Activated T-helper 1 cell treated with anti-CD3 and anti-CD28 coated beads, Interleukin-12 subunit alpha, Interleukin-12 subunit beta, Interleukin-2, Interleukin-4 antibody, amounts not matched to agents 30 ng/mL and 10 ng/mL and 1 ng/mL, durations not matched to agents 14 hours and 24 hours and 36 hours (primary cell): ENCODE measurements around the gene GLCCI1. TPM values are rescaled to one million over a fixed set of nuclear protein-coding genes. Genes with fewer than 3 reads are reported as not detected.
A peak's percentile ranks its signal among the peaks of the same experiment; 100 is the strongest.
"Not testable (repeated sequence)": the region's sequence is repeated elsewhere in the genome, so short reads cannot be mapped to it uniquely, and the experiment has no call there.

Experiments used
- DNase-seq: peaks from one replicate; pipeline ENCODE4 v3.0.0; 2021; ENCODE audit warnings: low spot score
- H3K27ac Mint-ChIP-seq: one replicate; pipeline ENCODE4 v1.8.0; 2021; ENCODE audit warnings: mild to moderate bottlenecking, mixed read lengths
- H3K27me3 Mint-ChIP-seq: one replicate; pipeline ENCODE4 v1.8.0; 2022; ENCODE audit warnings: mild to moderate bottlenecking, moderate library complexity, mixed read lengths; ENCODE audit not compliant: insufficient read depth
- H3K36me3 Mint-ChIP-seq: one replicate; pipeline ENCODE4 v1.8.0; 2021; ENCODE audit warnings: low read depth, mixed read lengths
- H3K4me1 Mint-ChIP-seq: one replicate; pipeline ENCODE4 v1.8.0; 2021; ENCODE audit warnings: low read depth, mixed read lengths
- H3K4me3 Mint-ChIP-seq: one replicate; pipeline ENCODE4 v1.8.0; 2021; ENCODE audit warnings: mild to moderate bottlenecking, moderate library complexity, mixed read lengths
- H3K9me3 Mint-ChIP-seq: one replicate; pipeline ENCODE4 v1.8.0; 2021; ENCODE audit warnings: mixed read lengths
- intact Hi-C: fragments of 100-400 bp; cut with micrococcal nuclease; formaldehyde crosslinking; loops from one replicate; pipeline ENCODE4 v1.15.1; 2024
- total RNA-seq: library from RNA; stranded (reverse); gene quantifications from 2 replicates; pipeline ENCODE4 v1.2.3, GENCODE V29; 2022

The GLCCI1 gene
- total RNA-seq, 1 donor from 2014 or later, result 13.4 TPM

DNA sequence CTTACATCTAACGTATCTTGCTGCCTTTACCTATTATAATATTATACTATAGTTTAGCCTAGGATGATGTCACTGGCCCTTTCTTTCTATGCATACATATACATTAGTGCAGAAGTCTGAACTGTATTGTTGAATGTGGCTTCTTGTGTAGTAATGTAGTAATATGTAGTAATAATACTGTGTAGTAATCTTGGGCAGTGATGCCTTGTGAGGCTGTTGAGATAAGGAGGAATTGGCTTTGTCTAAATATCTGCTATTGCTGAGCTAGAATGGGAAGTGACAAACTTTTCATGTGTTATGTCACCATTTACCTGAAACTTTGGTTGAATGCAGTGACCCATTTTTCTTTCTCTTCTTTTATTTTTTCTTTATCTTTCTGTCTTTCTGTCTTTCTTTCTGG, 11.0 kb downstream of the GLCCI1 start:
- Mint-ChIP-seq H3K27ac (no peak overlapping the region), H3K4me3 (no peak overlapping the region), H3K9me3 (no peaks in the 10 kb centered on the region), H3K4me1 (peaks cover 27% of the 10 kb centered on the region), H3K27me3 (no peaks in the 10 kb centered on the region), H3K36me3 (peaks cover 12% of the 10 kb centered on the region)
- no peak for DNase-seq
- intact Hi-C loops, result no loop called here

GRCh38 chr7:7980134-7980533, 11.5 kb downstream of the GLCCI1 start:
- DNase-seq, result no peak
- peaks cover 23% of the 10 kb centered on the region for H3K4me1 Mint-ChIP-seq
- H3K9me3 Mint-ChIP-seq, result no peaks in the 10 kb centered on the region
- H3K4me3 Mint-ChIP-seq, result no peak overlapping the region
- H3K27me3 Mint-ChIP-seq, result no peaks in the 10 kb centered on the region
- intact Hi-C loops, result no loop called here
- H3K27ac Mint-ChIP-seq, result no peak overlapping the region
- H3K36me3 Mint-ChIP-seq, result peaks cover 12% of the 10 kb centered on the region

GRCh38 chr7:7982904-7983303, 14.3 kb downstream of the GLCCI1 start:
- Mint-ChIP-seq H3K4me1 (peaks cover 8% of the 10 kb centered on the region), H3K4me3 (no peak overlapping the region), H3K27ac (no peak overlapping the region), H3K27me3 (no peaks in the 10 kb centered on the region), H3K36me3 (peaks cover 11% of the 10 kb centered on the region), H3K9me3 (no peaks in the 10 kb centered on the region)
- no peak for DNase-seq
- intact Hi-C loops, result no loop called here

DNA sequence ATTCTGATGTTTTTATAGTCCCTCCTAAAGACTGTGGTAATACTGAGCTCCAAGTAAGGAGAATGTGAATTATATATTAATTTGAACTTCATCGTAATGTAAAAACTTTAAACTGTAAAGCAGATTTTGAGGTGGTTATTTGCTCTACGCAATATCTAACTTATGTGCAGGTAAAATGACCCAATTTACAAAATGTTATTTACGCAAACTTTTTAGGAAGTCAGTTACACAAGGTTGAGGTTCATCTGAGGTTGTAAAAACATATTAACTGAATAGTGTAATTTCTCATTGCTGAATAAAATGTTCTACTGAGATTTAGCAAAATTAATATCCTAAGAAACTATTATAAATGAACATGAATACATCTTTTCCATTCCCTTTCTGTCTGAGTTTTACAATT, 15.8 kb downstream of the GLCCI1 start:
- no peaks in the 10 kb centered on the region for H3K9me3 Mint-ChIP-seq
- H3K27me3 Mint-ChIP-seq, result no peaks in the 10 kb centered on the region
- H3K36me3 Mint-ChIP-seq, result peaks cover 11% of the 10 kb centered on the region
- H3K4me3 Mint-ChIP-seq, result no peak overlapping the region
- peaks cover 14% of the 10 kb centered on the region for H3K4me1 Mint-ChIP-seq
- H3K27ac Mint-ChIP-seq, result no peak overlapping the region
- intact Hi-C loops, result no loop called here
- DNase-seq, result no peak

GRCh38 chr7:7988706-7989105, 20.1 kb downstream of the GLCCI1 start:
- Mint-ChIP-seq H3K4me1 (peaks cover 28% of the 10 kb centered on the region), H3K9me3 (peaks cover 20% of the 10 kb centered on the region), H3K27ac (no peak overlapping the region), H3K4me3 (no peak overlapping the region), H3K36me3 (peaks cover 14% of the 10 kb centered on the region), H3K27me3 (no peaks in the 10 kb centered on the region)
- intact Hi-C loops, result loop anchor here (1.0 kb wide), 1 partner anchor 18 kb away; no protein-coding TSS in a partner anchor
- DNase-seq, result no peak

DNA sequence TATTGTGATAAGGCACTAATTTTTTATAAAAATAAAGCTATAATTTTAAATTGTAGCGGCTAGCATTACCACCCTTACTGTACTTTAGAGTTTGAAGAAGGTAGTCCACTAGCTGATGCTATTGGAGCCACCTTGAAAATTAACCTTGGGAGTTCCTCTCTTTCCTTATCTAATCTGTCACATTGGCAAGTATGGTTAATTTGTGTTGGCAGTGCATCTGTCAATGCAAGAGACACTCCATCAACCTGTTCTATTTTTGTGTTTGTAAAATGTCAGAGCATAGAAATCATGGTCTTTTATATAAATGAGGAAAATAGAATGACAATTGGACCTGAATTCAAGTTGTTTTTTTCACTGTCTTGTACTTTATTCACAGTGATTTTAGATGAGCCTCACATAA, 20.5 kb downstream of the GLCCI1 start:
- H3K27ac Mint-ChIP-seq, result no peak overlapping the region
- H3K9me3 Mint-ChIP-seq, result peaks cover 20% of the 10 kb centered on the region
- peak overlapping the region; percentile 77 for H3K4me3 Mint-ChIP-seq
- peaks cover 28% of the 10 kb centered on the region for H3K4me1 Mint-ChIP-seq
- no peaks in the 10 kb centered on the region for H3K27me3 Mint-ChIP-seq
- DNase-seq, result no peak
- intact Hi-C loops, result loop anchor here (1.0 kb wide), 1 partner anchor 19 kb away; no protein-coding TSS in a partner anchor
- H3K36me3 Mint-ChIP-seq, result peaks cover 14% of the 10 kb centered on the region

DNA sequence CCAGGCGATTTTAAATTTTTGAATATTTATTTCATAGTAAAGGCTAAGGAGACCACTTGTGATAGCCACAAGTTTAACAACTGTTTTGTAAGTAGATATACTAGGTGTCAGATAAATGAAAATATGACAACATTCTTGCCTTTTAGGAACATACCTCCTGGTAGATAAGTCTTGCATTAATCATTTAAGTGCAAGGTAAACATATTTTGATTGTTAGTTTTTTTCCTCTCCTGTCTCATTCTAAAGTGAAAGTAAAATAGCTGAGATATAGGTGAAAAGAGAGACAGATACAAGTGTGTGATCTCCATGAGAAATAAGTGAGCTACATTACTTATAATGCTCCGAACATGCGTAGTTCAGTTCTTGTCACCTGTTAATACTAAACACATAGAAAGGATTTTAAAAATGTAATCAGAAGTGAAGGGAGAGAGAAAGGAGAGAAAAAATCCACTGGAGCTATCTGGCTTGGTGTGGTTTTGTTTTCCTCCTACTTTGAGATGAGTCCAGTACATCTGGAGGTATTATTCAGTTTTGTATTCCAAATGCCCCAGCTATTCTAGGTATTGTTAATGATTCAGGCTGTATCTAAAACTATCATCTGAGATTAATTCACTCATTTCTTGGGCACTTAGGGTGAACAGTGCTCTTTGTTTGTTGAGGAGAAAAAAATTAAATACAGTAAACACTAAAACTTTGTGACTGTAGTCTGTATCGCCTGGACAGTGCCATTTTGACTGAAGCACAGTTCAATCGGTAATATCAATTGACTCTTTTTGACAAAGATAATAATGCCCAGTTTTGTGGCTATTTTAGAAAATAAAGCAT, 21.2 kb downstream of the GLCCI1 start:
- Mint-ChIP-seq H3K9me3 (peaks cover 22% of the 10 kb centered on the region), H3K4me1 (peaks cover 28% of the 10 kb centered on the region)

GRCh38 chr7:7990441-7990761, 21.8 kb downstream of the GLCCI1 start:
- H3K4me3 Mint-ChIP-seq, result peak overlapping the region; percentile 6
- no peaks in the 10 kb centered on the region for H3K27me3 Mint-ChIP-seq
- intact Hi-C loops, result no loop called here
- DNase-seq, result no peak
- H3K27ac Mint-ChIP-seq, result no peak overlapping the region
- peaks cover 28% of the 10 kb centered on the region for H3K4me1 Mint-ChIP-seq
- H3K36me3 Mint-ChIP-seq, result peaks cover 21% of the 10 kb centered on the region
- peaks cover 28% of the 10 kb centered on the region for H3K9me3 Mint-ChIP-seq

More for the DNA sequence above, 21.2 kb downstream of the GLCCI1 start:
- Mint-ChIP-seq H3K27ac (peak overlapping the region; percentile 41), H3K27me3 (no peaks in the 10 kb centered on the region), H3K4me3 (peak overlapping the region; percentile 77), H3K36me3 (peaks cover 17% of the 10 kb centered on the region)
- intact Hi-C loops, result loop anchor here (1.0 kb wide), 1 partner anchor 20 kb away; no protein-coding TSS in a partner anchor
- no peak for DNase-seq

- peaks cover 30% of the 10 kb centered on the region for H3K4me1 Mint-ChIP-seq
- no peak overlapping the region for H3K4me3 Mint-ChIP-seq
- H3K27me3 Mint-ChIP-seq, result no peaks in the 10 kb centered on the region
- no peak for DNase-seq
- intact Hi-C loops, result no loop called here
- H3K36me3 Mint-ChIP-seq, result peaks cover 23% of the 10 kb centered on the region
- H3K27ac Mint-ChIP-seq, result no peak overlapping the region
- H3K9me3 Mint-ChIP-seq, result peaks cover 30% of the 10 kb centered on the region
These were observed 23.9 kb downstream of the GLCCI1 start for GRCh38 chr7:7992506-7992905.

DNA sequence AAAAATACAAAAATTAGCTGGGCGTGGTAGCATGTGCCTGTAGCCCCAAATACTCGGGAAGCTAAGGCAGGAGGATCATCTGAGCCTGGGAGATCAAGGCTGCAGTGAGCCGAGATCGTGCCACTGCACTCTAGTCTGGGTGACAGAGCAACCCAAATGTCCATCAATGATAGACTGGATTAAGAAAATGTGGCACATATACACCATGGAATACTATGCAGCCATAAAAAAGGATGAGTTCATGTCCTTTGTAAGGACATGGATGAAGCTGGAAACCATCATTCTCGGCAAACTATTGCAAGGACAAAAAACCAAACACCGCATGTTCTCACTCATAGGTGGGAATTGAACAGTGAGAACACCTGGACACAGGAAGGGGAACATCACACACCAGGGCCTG, 26.8 kb downstream of the GLCCI1 start:
- H3K9me3 Mint-ChIP-seq, result peaks cover 30% of the 10 kb centered on the region
- peaks cover 19% of the 10 kb centered on the region for H3K36me3 Mint-ChIP-seq
- H3K4me3 Mint-ChIP-seq, intact Hi-C loops, DNase-seq, H3K27ac Mint-ChIP-seq, H3K27me3 Mint-ChIP-seq: not testable (repeated sequence)
- peaks cover 12% of the 10 kb centered on the region for H3K4me1 Mint-ChIP-seq

DNA sequence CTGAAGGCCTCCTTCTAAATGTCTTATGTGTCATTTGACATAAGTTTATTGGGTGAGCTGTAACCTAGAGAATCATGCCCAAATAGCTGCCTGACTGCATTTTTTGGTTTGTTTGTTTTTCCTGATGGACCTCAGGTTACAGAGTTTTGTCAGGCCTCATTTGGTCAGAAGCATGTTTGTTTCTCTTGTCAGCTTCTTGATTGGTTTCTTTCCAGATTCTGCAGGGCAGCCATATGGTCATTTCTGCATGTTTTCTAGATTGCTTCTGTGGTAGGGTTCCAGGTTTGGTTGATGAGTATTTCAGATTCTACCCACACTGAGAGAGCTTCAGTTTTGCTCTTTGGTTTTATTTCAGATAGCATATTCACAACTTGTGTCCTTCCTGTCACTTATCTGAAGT, 28.0 kb downstream of the GLCCI1 start:
- peaks cover 26% of the 10 kb centered on the region for H3K36me3 Mint-ChIP-seq
- no peak overlapping the region for H3K27ac Mint-ChIP-seq
- peaks cover 35% of the 10 kb centered on the region for H3K9me3 Mint-ChIP-seq
- no peaks in the 10 kb centered on the region for H3K27me3 Mint-ChIP-seq
- H3K4me1 Mint-ChIP-seq, result peaks cover 7% of the 10 kb centered on the region
- H3K4me3 Mint-ChIP-seq, result no peak overlapping the region
- intact Hi-C loops, result no loop called here
- DNase-seq, result no peak

DNA sequence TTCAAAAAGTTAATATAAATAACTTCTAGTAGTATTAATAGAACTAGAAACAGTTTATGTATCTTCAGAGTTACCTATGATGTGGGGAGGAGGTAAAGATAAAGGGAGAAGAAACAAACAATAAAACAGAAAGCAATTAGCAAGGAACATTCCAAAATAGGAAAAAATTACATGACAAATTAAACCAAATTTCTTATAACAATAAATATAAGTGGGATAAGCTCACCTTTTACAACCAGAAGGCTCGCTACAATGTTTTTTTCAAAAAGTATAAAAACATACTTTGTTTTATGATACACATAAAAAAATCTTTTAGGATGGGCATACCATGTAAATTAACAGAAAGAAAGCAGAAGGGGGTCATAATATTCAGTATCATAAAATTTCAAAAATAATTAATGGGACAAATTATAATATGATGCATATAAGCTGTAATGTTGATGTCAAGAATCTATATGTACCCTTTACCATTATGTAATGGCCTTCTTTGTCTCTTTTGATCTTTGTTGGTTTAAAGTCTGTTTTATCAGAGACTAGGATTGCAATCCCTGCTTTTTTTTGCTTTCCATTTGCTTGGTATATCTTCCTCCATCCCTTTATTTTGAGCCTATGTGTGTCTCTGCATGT, 31.8 kb downstream of the GLCCI1 start:
- Mint-ChIP-seq H3K27ac (no peak overlapping the region), H3K4me1 (peaks cover 7% of the 10 kb centered on the region), H3K9me3 (peaks cover 10% of the 10 kb centered on the region), H3K4me3 (no peak overlapping the region), H3K36me3 (peaks cover 28% of the 10 kb centered on the region), H3K27me3 (no peaks in the 10 kb centered on the region)
- no peak for DNase-seq
- intact Hi-C loops, result no loop called here

- Mint-ChIP-seq H3K36me3 (peaks cover 40% of the 10 kb centered on the region), H3K4me1 (no peaks in the 10 kb centered on the region), H3K9me3 (peaks cover 8% of the 10 kb centered on the region), H3K27me3 (no peaks in the 10 kb centered on the region), H3K4me3 (no peak overlapping the region), H3K27ac (no peak overlapping the region)
- DNase-seq, result no peak
- intact Hi-C loops, result no loop called here
These were observed 34.5 kb downstream of the GLCCI1 start for GRCh38 chr7:8003077-8003476.
